ENCODE measurements around the gene TSPAN10. TPM values are rescaled to one million over a fixed set of nuclear protein-coding genes. Genes with fewer than 3 reads are reported as not detected.

The TSPAN10 gene
- total and polyA plus RNA-seq, 2 of the 8 experiments (the other 6 are each of a cell fraction or from before 2014, with no cell fraction given): 0.99 to 1.1 TPM

DNA sequence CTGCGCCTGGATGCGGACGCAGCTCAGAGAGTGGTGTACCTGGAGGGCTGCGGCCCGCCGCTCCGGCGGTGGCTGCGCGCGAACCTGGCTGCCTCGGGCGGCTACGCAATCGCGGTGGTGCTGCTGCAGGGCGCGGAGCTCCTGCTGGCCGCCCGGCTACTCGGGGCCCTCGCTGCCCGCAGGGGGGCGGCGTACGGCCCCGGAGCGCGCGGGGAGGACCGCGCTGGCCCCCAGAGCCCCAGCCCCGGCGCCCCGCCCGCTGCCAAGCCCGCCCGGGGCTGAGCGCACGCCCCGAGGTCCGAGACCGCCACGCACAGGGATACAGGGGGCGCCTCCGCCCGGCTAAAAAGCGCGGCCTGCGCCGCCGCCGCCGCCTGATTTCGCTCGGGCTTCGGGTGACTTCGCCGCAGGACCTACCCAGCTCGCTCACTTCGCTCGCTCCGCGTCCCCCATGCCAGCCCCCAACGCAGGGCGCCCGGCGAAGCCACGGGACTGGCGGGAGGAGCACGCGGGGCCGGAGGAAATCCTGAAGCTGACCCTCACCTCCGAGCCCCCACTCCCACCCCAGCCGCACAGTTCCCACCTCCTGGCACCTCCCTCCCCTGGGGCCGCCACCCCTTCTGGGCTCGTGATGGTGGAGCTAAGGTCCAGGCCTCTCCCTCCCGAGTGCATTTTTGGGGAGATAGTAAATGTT is 11.2 kb downstream of the TSPAN10 start:
- POLR2A ChIA-PET (ENCODE audit: partially characterized antibody): interaction anchor here (0.7 to 4.4 kb wide), 17 partner anchors 9 to 136 kb away, joined by 3 to 23 read pairs (median 5); partner anchors contain the start of genes ACTG1, ARL16, HGS and NPLOC4
- Histone ChIP-seq H3K18ac (ENCODE audit: extremely low read depth, low read length) (peak overlapping the region; percentile 71; the same call in 1 of the 2 replicates), H2BK5ac (ENCODE audit: low read depth, low read length) (no peak overlapping the region), H4K20me1 (replicated peaks in 1 of 2; ENCODE audit: control insufficient read depth in 1 of 2, insufficient read depth in 2 of 2, low read length in 2 of 2) (peaks cover 0 to 2% of the 10 kb centered on the region in 2 experiments), H3K36me3 (ENCODE audit: control insufficient read depth in 2 of 4, insufficient read depth in 4 of 4, low read length in 3 of 4) (peaks cover 0 to 3% (median 1%) of the 10 kb centered on the region in 4 experiments; a peak in 3 of 8 replicates), H4K91ac (replicated peaks; ENCODE audit: insufficient read length, low read length) (peak overlapping the region; percentile 69), H3K56ac (replicated peaks; ENCODE audit: insufficient read length, low read depth, low read length) (no peak overlapping the region), H2AFZ (ENCODE audit: low read length) (no peak overlapping the region), H3K14ac (ENCODE audit: insufficient read length) (no peak overlapping the region), H3K4ac (replicated peaks; ENCODE audit: insufficient read length, low read depth, low read length) (no peak overlapping the region), H3K4me2 (ENCODE audit: insufficient read depth in 1 of 2, low read depth in 2 of 2, low read length in 2 of 2) (peak overlapping the region; percentile 59 to 76), H2AK5ac (ENCODE audit: low read depth, low read length) (no peak overlapping the region), H2BK15ac (ENCODE audit: low read length) (no peak overlapping the region), H3K4me3 (ENCODE audit: extremely low read depth in 1 of 4, insufficient read depth in 2 of 4, low read depth in 3 of 4, low read length in 4 of 4) (peak overlapping the region in 2 of 4 experiments; percentile 38 to 46; a peak in 5 of 8 replicates), H2BK12ac (ENCODE audit: low read depth, low read length) (0 out of 2 replicates have a peak overlapping the region, but pooled peaks have one; percentile 20), H3K79me1 (ENCODE audit: low read depth, low read length) (peaks cover 7% of the 10 kb centered on the region), H3K23ac (ENCODE audit: insufficient read length) (no peak overlapping the region), H3K9ac (replicated peaks in 1 of 4; ENCODE audit: extremely low read depth in 1 of 4, low read depth in 3 of 4, low read length in 3 of 4) (no peak overlapping the region; a peak in 1 of 7 replicates), H3K27ac (ENCODE audit: low read depth, low read length) (no peak overlapping the region), H3K9me3 (ENCODE audit: insufficient read depth in 2 of 2, low read depth in 1 of 2, low read length in 1 of 2) (no peaks in the 10 kb centered on the region), H2BK120ac (replicated peaks; ENCODE audit: low read depth, low read length) (no peak overlapping the region), H3K4me1 (replicated peaks in 1 of 4; ENCODE audit: control insufficient read depth in 3 of 4, insufficient read depth in 4 of 4, low read length in 3 of 4) (peaks cover 0 to 19% (median 3%) of the 10 kb centered on the region in 4 experiments; a peak in 6 of 7 replicates), H4K8ac (ENCODE audit: extremely low read depth, insufficient read depth, low read length) (peak overlapping the region; percentile 89), H3K23me2 (ENCODE audit: low read depth, low read length) (peaks cover 10% of the 10 kb centered on the region), H3K27me3 (replicated peaks in 1 of 4; ENCODE audit: control insufficient read depth in 3 of 4, extremely low read depth in 1 of 4, insufficient read depth in 3 of 4, low read length in 3 of 4) (peaks cover 2 to 15% (median 9%) of the 10 kb centered on the region in 4 experiments; a peak in 5 of 7 replicates), H4K5ac (ENCODE audit: insufficient read length, low read depth, low read length) (no peak overlapping the region), H3K79me2 (ENCODE audit: control insufficient read depth in 1 of 2, insufficient read depth in 2 of 2, low read length in 2 of 2) (no peaks in the 10 kb centered on the region), H2BK20ac (ENCODE audit: low read length) (no peak overlapping the region)
- FAIRE-seq (no peak), DNase-seq (ENCODE audit: low read depth in 1 of 2, low spot score in 2 of 2) (peak in 1 of 2 experiments; percentile 79)
- CTCF ChIA-PET (ENCODE audit: partially characterized antibody): interaction anchor here (0.6 to 3.5 kb wide), 9 partner anchors 10 to 281 kb away, joined by 3 to 9 read pairs (median 3); no protein-coding TSS in a partner anchor
- 56% methylated on average over 27 of the region's 78 CpGs; no CpG with 5 or more reads in 1 of the 2 experiments for WGBS, 2 experiments (ENCODE audit: extremely low coverage in 1 of 2, insufficient coverage in 1 of 2, insufficient read length in 1 of 2, insufficient replicate concordance in 2 of 2, low coverage in 1 of 2, low lambda C conversion rate in 2 of 2, missing lambda C conversion rate in 1 of 2)
- TF ChIP-seq MAFK (IDR thresholded peaks at IDR 0.05; ENCODE audit: low read depth, low read length) (no peak), PHF8 (conservative IDR thresholded peaks at IDR 0.05; ENCODE audit: low read depth, low read length) (no peak), SIRT6 (IDR thresholded peaks at IDR 0.05; ENCODE audit: low read length) (no peak)
- TF ChIP-seq, protein P1, sequence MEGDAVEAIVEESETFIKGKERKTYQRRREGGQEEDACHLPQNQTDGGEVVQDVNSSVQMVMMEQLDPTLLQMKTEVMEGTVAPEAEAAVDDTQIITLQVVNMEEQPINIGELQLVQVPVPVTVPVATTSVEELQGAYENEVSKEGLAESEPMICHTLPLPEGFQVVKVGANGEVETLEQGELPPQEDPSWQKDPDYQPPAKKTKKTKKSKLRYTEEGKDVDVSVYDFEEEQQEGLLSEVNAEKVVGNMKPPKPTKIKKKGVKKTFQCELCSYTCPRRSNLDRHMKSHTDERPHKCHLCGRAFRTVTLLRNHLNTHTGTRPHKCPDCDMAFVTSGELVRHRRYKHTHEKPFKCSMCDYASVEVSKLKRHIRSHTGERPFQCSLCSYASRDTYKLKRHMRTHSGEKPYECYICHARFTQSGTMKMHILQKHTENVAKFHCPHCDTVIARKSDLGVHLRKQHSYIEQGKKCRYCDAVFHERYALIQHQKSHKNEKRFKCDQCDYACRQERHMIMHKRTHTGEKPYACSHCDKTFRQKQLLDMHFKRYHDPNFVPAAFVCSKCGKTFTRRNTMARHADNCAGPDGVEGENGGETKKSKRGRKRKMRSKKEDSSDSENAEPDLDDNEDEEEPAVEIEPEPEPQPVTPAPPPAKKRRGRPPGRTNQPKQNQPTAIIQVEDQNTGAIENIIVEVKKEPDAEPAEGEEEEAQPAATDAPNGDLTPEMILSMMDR (IDR thresholded peaks at IDR 0.05; ENCODE audit: control extremely low read depth in 1 of 3, insufficient read depth in 1 of 3, low read depth in 1 of 3, low read length in 3 of 3): no peak

Data from H1 (cell line).